BJ (cell line): ENCODE data around the gene LAMA2. TPM values are rescaled to one million over a fixed set of nuclear protein-coding genes. Genes with fewer than 3 reads are reported as not detected.

Source experiments
- CTCF ChIA-PET: fragments of 350-600 bp; formaldehyde crosslinking; extraction: SDS; loops from one replicate; lab custom pipeline; 2021; ENCODE audit warnings: antibody characterized with exemption, inconsistent platforms; lab: Yijun Ruan, JAX
- POLR2A ChIA-PET: fragments of 300-600 bp; sonication (Branson Sonifier 250); formaldehyde crosslinking; extraction: SDS; loops from one replicate; lab custom pipeline; 2021; ENCODE audit warnings: antibody characterized with exemption; lab: Charles Lee
- DNase-seq: peaks from one replicate; pipeline ENCODE4 v3.0.0-alpha.2; 2011; ENCODE audit warnings: low read depth
- H3K27me3 ChIP-seq: 2 replicates; pipeline ENCODE4 v1.6.0; 2011; ENCODE audit warnings: low read length; ENCODE audit not compliant: control insufficient read depth, insufficient read depth
- H3K36me3 ChIP-seq: 2 replicates; pipeline ENCODE4 v1.5.1; 2011; ENCODE audit warnings: low read length; ENCODE audit not compliant: control insufficient read depth, insufficient read depth
- H3K4me3 ChIP-seq: 2 replicates; pipeline ENCODE4 v1.5.1; 2011; ENCODE audit warnings: low read depth, mild to moderate bottlenecking, control low read depth, low read length
- polyA plus RNA-seq: library from polyadenylated mRNA; depleted of rRNA; stranded (reverse); fragments of >200 nt; gene quantifications from 2 replicates; pipeline ENCODE4 v1.2.3, GENCODE V29; 2011
- TF ChIP-seq, protein P1 (sequence below): IDR thresholded peaks from 2 replicates; pipeline ENCODE4 v1.5.1; 2011; ENCODE audit warnings: low read depth, mild to moderate bottlenecking, control low read depth, inconsistent platforms, low read length, moderate library complexity; ENCODE audit not compliant: insufficient read depth

Gene LAMA2
- polyA plus RNA-seq, 1 experiment, result 50.0 TPM

DNA sequence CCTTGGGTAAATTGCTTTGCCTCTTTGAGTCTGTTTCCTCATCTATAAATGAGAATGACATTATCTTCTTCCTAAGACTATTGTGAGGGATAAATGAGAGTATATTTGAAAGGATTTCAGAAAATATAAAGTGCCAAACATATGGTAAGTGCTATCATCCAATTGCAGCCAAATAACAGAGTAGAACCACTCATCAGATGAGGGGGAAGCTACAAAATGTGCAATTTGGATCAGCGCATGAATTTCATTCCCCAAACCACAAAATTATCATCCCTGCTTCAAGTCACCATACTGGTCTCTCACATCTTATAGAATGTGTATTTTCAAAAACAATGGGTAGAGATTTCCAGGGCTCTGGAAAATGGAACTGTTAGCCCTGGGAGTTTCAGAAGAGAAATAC lies 668.5 kb downstream of the LAMA2 start:
- TF ChIP-seq, protein P1, sequence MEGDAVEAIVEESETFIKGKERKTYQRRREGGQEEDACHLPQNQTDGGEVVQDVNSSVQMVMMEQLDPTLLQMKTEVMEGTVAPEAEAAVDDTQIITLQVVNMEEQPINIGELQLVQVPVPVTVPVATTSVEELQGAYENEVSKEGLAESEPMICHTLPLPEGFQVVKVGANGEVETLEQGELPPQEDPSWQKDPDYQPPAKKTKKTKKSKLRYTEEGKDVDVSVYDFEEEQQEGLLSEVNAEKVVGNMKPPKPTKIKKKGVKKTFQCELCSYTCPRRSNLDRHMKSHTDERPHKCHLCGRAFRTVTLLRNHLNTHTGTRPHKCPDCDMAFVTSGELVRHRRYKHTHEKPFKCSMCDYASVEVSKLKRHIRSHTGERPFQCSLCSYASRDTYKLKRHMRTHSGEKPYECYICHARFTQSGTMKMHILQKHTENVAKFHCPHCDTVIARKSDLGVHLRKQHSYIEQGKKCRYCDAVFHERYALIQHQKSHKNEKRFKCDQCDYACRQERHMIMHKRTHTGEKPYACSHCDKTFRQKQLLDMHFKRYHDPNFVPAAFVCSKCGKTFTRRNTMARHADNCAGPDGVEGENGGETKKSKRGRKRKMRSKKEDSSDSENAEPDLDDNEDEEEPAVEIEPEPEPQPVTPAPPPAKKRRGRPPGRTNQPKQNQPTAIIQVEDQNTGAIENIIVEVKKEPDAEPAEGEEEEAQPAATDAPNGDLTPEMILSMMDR, result no peak
- Histone ChIP-seq H3K4me3 (no peak overlapping the region), H3K27me3 (no peaks in the 10 kb centered on the region), H3K36me3 (no peaks in the 10 kb centered on the region)
- ChIA-PET CTCF (interaction anchor here (1.3 to 1.5 kb wide), 2 partner anchors 14 to 16 kb away, joined by 3 read pairs; no protein-coding TSS in a partner anchor), POLR2A (no interaction called here)
- no peak for DNase-seq

DNA sequence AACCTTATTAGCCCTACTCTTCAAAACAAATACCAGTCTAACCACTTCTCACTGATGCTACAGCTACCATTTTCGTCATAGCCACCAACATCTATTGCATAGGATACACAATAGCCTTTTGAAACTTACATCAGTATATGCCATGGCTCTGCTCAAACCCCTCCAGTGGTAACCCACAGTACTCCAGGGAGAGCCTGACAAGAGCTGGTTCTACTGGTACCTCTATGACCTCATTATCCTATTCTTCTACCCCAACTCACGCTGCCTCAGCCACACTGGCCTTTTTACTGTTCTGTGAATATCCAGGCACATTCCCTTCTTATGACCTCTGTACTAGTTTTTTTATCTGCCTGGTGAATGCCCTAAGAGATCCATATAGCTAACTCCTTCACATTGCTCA lies 669.5 kb downstream of the LAMA2 start:
- TF ChIP-seq, protein P1, result no peak
- Histone ChIP-seq H3K36me3 (no peaks in the 10 kb centered on the region), H3K4me3 (no peak overlapping the region), H3K27me3 (no peaks in the 10 kb centered on the region)
- ChIA-PET POLR2A (no interaction called here), CTCF (interaction anchor here (0.8 to 1.5 kb wide), 2 partner anchors 13 to 15 kb away, joined by 3 read pairs; no protein-coding TSS in a partner anchor)
- no peak for DNase-seq

DNA sequence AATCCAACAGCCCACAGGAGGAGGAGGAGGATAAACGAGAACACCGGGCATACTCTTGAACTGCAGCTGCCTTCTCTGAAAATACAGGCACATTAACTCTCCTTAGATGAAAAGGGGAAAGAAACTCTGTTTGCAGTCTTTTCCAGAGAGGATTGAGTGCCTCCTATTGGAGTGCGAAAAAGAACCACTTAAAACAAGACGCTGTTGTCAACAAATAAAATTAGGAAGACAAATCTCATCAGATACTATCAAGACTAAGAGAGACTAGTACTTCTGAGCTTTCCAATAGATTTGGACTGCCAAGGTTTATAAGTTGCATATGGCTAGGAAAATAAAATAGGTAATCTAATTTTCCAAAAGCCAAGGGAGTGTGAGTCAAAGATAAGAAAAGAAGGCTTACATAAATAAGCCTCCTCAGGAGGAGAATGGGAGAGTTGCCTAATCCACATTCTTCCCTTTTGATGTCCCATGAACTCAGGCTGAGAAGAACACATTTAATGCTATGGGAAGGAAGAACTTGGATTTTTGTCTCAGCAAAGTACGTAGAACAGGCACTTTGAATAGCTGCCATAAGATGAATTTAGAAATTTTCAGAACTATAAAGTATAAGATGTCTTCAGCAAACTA lies 672.4 kb downstream of the LAMA2 start:
- ChIA-PET POLR2A (no interaction called here), CTCF (interaction anchor here (2.4 kb wide), 1 partner anchor 55 kb away, joined by 9 read pairs; no protein-coding TSS in a partner anchor)
- TF ChIP-seq, protein P1, result no peak
- Histone ChIP-seq H3K27me3 (no peaks in the 10 kb centered on the region), H3K4me3 (no peak overlapping the region), H3K36me3 (no peaks in the 10 kb centered on the region)
- no peak for DNase-seq

DNA sequence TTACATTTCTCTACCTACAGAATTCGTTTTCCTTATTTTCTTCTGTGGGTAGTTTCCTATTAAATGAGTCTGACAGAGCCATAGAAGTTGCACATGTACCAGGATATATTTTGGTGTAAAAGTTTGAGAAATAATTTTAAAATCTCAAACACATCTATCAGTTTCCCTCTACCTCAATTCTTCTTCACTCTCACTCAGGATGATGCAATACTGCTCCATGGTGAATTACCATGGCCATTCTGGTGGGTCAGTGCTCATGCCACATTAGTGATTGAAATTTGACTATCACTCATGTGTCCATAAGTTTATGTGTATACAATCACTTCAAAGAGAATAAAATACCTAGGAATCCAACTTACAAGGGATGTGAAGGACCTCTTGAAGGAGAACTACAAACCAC lies 675.3 kb downstream of the LAMA2 start:
- no peaks in the 10 kb centered on the region for H3K36me3 ChIP-seq
- no peak overlapping the region for H3K4me3 ChIP-seq
- H3K27me3 ChIP-seq, result no peaks in the 10 kb centered on the region
- POLR2A ChIA-PET, result no interaction called here
- TF ChIP-seq, protein P1, result no peak
- DNase-seq, result no peak
- CTCF ChIA-PET, result no interaction called here

- ChIA-PET CTCF (interaction anchor here (0.5 to 3.9 kb wide), 7 partner anchors 9 to 761 kb away, joined by 3 to 27 read pairs (median 3); no protein-coding TSS in a partner anchor), POLR2A (no interaction called here)
- no peak overlapping the region for H3K4me3 ChIP-seq
- DNase-seq, result no peak
- 0 out of 2 replicates have a peak, but pooled peaks cover 2% of the 10 kb centered on the region for H3K36me3 ChIP-seq
- TF ChIP-seq, protein P1, result no peak
- H3K27me3 ChIP-seq, result no peaks in the 10 kb centered on the region
Measured at GRCh38 chr6:129565366-129565765, 682.4 kb downstream of the LAMA2 start.
